Stomach (tissue), 4 donors: ENCODE results near the gene EXOC4.

Source experiments
- EP300 ChIP-seq: sonication (generic); formaldehyde crosslinking; IDR thresholded peaks from one replicate; pipeline ENCODE4 v1.6.1; 2017; ENCODE audit warnings: antibody characterized with exemption
- POLR2A ChIP-seq, 4 donors: fragments of 450-650 bp; IDR thresholded peaks; one replicate each; pipeline ENCODE4 v1.6.1; 2016; ENCODE audit warnings: antibody characterized with exemption in 4 of 4, control low read depth in 2 of 4, mild to moderate bottlenecking in 1 of 4, moderate library complexity in 1 of 4
- POLR2AphosphoS5 ChIP-seq, 3 donors: sonication (generic); formaldehyde crosslinking; IDR thresholded peaks; one replicate each; pipeline ENCODE4 v1.6.1; 2016; ENCODE audit warnings: antibody characterized with exemption in 3 of 3
- TF ChIP-seq, protein P1 (sequence below), 7 experiments: fragments of 450-650 bp in 4 of 7; fragments of 200-600 bp in 3 of 7; sonication (generic) in 3 of 7; IDR thresholded peaks; one replicate each; pipeline ENCODE4 v1.5.1; 2016 to 2019; ENCODE audit warnings: antibody characterized with exemption in 7 of 7, control low read depth in 2 of 7, mild to moderate bottlenecking in 1 of 7

DNA sequence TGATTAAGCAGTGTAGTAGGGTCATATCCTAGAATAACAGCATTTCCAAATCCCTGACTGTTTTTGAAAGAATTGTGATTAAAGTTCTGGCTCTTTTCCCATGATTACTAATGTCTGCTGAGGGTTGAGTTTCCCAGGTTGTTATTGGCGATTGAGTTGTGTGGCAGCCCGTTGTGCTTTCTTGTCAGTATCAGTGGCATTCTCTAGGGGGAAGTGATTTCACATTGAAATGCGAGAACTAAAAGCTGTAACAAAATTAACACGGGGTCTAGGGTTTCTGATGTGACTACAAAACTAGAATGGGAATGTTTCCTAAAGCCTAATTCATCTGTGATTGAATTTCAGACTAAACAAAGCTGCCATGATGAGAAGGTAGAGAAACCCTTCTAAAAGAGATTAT is 349.4 kb downstream of the EXOC4 start:
- TF ChIP-seq POLR2A (IDR thresholded peaks at IDR 0.05) (no peak), POLR2AphosphoS5 (IDR thresholded peaks at IDR 0.05) (no peak), EP300 (no peak)
- TF ChIP-seq, protein P1, sequence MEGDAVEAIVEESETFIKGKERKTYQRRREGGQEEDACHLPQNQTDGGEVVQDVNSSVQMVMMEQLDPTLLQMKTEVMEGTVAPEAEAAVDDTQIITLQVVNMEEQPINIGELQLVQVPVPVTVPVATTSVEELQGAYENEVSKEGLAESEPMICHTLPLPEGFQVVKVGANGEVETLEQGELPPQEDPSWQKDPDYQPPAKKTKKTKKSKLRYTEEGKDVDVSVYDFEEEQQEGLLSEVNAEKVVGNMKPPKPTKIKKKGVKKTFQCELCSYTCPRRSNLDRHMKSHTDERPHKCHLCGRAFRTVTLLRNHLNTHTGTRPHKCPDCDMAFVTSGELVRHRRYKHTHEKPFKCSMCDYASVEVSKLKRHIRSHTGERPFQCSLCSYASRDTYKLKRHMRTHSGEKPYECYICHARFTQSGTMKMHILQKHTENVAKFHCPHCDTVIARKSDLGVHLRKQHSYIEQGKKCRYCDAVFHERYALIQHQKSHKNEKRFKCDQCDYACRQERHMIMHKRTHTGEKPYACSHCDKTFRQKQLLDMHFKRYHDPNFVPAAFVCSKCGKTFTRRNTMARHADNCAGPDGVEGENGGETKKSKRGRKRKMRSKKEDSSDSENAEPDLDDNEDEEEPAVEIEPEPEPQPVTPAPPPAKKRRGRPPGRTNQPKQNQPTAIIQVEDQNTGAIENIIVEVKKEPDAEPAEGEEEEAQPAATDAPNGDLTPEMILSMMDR (IDR thresholded peaks at IDR 0.05), result no peak
